Stromal cell of bone marrow (primary cell): ENCODE measurements around the gene PCNX3.
"Not testable (repeated sequence)": the region's sequence is repeated elsewhere in the genome, so short reads cannot be mapped to it uniquely, and the experiment has no call there.

Source experiments
- DNase-seq: peaks from one replicate; pipeline ENCODE4 v3.0.0-alpha.2; 2012; ENCODE audit warnings: low read depth

Gene PCNX3

DNA sequence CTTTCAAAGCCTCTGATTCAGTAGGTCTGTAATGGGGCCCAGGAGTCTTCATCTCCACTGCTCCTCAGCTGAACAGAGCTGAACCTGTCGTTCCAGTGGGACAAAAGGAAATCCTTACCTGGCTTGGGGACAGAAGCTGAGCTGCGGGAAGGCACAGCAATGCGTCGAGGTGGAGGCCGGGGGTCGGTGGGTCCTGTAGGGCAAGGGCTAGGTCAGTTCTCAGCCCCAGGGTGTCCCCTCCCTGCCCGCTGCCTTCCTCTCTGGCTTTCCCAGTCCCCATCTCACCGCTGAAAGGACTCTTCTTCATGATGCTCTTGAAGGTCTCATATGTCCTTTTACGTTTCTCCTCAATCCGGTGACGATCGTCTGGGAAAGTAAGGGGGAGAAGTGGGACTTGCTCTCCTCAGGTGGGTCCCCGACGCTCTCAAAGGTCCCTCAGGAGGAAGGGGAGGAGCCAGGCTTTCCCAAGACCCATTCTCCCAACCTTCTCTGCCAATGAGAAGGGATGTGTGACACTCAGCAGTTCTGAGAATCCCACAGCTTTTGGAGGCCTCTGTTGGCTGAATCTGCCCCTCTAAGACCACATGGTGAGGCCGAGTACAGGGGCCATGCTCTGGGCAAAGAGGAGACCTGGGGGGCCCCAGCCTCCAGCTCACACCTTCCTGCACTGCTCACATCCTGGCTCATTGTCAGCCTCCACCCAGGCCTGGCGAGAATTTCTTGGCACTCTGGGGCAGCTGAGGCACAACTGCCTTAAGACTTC, 40.2 kb downstream of the PCNX3 start:
- no peak for DNase-seq

DNA sequence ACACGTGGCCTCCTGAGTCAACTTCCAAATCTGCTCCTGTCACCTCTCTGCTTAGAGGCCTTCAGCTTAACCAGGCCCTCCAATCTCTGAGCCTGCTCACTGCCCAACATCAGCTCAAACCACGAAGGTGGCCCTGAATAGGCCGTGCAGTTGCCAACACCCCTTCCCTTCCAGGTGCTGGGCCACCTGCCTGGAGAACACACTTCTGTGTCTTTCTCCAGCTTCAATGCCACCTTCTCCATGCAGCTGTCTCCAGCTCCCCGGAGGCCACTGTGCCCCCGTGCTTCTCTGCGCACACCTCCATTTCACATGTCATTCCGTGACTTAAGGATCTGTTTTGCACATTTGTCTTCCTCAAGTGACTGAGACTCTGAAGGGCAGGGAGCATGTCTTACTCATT, 41.9 kb downstream of the PCNX3 start:
- no peak for DNase-seq

DNA sequence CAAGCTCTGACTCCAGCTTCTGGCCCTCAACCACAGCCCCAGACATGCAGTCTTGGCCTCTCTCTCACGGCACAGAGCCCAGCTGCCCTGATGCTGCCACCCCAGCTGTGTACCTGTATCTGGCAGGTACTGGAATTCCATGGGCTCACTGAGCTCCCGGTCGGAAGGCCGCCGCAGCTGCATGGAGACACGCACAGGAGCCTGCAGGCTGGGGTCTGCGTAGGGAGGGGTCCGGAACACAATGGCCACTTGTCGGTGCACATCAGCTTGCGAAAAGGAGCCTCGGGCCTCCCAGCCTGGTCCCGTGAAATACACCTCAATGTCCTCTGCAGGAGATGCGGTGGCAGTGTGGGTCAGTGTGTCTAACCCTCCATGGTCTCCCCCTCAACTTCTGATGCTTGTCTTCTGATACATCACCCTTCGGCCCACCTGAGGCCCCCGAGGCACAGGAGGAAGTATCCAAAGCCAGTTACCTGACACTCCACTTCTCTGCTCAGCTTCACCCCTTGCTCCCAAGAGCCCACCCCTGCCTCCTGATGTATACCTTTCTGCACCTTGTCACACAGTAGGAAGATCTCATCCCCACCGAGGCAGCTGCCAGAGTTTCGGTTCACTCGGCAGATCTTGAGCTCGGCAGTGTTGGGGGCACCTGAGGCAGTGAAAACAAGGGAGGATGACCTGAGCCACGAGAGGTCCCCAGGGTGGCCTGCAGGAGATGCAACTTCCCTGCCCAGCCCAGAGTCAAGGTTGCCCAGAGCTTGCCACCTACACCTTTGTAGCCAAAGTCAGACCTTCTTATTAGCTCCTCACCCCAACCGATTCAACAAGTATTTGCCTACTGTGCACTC, 42.8 kb downstream of the PCNX3 start:
- no peak for DNase-seq

DNA sequence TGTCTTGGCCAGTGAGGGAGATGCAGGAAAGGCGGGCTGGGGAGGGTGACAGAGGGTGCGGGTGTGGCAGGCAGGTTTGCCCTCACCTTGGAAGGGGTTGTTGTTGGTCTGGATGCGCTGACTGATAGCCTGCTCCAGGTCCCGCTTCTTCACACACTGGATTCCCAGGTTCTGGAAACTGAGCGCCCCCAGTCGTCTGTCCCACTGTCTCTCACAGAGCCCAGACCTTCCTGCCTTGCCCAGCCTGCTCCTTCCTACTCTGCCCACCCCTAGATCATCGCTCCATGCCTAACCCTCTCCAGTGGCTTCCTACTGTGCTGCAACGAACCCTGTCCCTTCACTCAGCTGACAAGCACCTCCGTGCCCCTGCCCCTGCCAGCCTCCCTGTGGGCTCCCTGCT, 44.5 kb downstream of the PCNX3 start:
- DNase-seq = no peak

DNA sequence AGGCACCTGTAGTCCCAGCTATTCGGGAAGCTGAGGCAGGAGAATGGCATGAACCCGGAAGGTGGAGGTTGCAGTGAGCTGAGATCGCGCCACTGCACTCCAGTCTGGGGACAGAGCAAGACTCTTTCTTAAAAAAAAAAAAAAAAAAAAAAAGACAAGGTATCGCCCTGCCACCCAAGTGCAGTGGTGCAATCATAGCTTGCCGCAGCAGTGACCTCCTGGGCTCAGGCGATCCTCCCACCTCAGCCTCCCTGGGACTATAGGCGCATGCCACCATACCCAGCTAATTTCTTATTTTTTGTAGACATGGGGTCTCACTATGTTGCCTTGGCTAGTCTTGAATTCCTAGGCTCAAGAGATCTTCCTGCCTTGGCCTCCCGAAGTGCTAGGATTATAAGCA, 45.3 kb downstream of the PCNX3 start:
- DNase-seq = not testable (repeated sequence)

DNA sequence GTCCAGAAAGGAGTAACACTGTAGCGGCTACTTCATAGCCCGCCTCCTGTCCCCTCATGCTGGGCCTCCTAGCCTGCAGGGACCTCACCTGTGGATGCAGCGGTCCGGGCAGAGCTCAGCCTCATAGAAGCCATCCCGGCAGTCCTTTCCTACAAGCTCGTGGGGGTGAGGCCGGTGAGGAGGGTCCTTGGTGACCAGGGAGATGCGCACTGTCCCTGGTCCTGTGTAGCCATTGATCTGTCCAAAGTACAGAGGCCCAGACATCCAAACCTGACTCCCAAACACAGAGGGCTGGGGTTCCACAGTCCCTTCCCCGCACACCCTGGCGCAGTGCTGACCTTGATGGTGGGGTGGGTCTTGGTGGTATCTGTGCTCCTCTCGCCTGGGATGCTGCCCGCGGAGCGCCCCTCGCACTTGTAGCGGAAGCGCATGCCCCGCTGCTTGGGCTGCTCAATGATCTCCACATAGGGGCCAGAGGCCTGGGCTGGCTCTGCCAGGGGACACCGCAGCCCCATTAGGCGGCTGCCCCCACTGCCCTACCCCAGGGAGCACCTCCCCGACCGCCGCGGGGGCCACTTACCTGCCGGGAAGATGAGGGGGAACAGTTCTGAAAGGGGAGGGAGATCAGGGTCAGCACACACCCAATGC, 46.1 kb downstream of the PCNX3 start:
- DNase-seq = no peak

DNA sequence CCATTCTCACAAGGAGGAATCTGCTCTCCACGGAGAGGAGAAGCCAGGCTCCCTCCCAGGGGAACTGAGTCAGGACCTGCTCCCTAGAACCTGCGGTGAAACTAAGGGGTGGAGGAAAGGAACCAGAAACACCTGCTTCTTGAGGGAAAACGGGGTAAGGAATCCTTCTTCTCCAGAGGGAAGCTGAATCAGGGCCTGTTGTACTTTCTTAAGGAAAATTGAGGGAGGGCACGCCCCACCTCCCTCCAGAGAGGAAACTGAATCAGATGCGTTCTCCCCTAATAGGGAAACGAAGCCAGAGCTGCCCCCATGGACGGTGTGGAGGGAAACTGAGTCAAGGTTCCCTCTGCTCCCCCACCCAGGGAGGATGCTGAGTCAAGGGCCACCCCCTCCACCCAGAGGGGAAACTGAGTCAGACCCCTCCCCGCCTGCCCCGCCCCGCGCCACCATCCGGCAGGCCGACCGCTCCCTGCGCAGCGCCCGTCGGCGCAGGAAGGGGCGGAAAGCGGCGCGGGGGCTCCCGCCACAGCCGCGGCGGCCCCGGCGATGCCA, 46.7 kb downstream of the PCNX3 start:
- DNase-seq = no peak

DNA sequence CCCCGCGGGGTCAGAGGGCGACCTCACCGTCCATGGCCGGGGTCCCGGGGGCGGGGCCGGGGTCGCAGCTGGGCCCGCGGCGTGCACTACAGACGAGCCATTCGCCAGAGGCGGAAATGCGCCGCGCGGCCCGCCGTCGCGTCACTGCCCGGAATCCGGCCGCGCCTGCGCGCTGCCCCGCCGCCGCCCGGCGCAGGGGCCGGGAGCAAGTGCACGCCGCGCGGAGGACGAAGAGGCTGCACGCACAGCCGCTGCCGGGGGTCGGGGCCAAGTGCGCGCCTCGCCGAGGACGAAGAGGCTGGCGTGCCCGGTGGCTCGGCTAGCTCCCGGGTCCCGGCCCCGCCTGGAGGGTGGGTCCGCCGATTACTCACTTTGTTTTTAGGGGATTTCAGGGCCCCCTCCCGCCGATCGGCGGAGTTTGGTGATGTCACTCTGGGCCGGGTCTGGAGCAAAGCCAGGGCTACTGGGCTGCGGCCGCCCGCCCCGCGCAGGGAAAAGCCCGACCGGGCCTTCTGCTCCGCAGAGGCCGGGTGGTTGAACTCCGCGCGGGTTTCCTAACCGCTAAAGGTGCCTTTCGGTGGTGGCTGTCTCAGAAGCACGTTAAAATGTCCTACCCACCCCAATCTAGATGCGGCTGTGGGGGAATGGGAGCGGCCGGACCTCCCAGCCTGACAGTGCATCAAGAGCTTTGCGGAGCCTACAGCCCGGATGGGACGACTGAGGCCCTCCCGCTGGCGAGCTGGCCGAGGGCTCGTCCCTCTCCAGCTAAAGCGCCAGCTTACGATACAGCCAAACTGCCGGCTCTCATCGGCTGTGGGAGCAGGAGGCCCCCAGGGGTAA, 47.4 kb downstream of the PCNX3 start, which contains the start of gene RELA:
Gene RELA (minus strand): TSS at position 118 of the 840 bp plus-strand sequence. CDS start 84 bp downstream, at position 34.
- DNase-seq = peak; percentile 92

DNA sequence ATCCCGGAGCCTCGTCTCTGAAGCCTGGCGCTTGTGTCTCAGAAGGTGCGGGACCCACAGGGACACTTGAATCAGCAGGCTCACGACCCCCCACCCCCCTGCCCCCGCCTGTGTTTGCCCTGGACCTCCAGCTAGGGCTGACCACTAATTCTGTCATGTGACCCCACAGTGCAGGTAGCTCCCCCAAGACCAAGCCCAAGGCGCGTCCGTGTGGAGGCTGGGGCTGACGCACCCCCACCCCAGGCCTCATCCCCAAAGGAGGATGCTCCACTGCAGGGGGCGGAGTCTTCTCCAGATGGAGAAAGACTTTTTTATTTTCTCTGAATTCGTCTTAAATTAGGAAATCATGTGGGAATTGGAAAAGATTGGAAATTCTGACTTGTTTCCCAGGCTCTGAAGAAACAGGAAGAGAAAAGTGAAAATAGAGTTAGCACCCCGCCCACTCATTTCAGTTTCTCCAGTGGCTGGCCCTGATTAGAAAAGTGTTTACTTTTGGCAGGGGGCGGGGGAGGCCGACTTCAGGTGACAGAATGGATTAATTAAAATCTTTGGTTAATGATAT, 48.1 kb downstream of the PCNX3 start:
- DNase-seq = peak; percentile 76

DNA sequence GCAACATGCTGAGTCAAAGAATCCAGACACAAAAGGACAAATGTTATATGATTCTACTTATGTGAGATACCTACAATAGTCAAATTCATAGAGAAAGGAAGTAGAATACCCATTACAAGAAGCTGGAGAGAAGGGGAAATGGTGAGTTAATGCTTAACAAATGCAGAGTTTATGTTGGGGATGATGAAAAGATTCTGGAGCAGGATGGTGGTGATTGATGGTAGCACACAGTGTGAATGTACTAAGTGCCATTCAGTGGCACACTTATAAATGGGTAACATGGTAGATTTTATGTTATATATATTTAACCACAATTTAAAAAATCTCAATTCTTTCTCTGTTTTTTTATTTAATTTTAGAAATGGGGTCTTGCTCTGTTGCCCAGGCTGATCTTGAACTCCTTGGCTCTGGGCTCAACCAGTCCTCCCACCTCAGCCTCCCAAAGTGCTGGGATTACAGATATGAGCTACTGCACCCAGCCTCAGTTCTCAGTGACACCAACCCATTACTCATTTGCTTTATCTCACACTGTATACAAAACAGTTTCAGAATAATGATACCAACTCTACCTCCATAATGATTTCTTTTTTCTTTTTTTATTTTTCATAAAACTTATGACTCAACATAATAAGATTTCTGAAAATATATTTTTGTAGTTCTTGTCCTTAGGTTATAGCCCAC, 56.7 kb downstream of the PCNX3 start:
- DNase-seq = no peak

DNA sequence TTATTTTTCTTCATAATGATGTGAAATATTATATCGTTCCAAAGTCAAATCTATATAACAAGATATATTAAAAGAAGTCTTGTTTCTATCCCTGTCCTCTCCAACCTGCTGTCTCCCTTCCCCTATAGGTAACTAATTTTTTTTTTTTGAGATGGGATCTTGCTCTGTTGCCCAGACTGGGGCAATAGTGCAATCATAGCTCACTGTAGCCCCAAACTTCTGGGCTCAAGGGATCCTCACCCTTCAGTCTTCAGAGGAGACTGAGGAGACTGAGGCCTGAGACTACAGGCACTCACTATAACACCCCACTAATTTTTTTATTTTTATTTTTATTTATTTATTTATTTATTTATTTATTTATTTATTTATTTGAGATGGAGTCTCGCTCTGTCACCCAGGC, 57.4 kb downstream of the PCNX3 start:
- no peak for DNase-seq

DNA sequence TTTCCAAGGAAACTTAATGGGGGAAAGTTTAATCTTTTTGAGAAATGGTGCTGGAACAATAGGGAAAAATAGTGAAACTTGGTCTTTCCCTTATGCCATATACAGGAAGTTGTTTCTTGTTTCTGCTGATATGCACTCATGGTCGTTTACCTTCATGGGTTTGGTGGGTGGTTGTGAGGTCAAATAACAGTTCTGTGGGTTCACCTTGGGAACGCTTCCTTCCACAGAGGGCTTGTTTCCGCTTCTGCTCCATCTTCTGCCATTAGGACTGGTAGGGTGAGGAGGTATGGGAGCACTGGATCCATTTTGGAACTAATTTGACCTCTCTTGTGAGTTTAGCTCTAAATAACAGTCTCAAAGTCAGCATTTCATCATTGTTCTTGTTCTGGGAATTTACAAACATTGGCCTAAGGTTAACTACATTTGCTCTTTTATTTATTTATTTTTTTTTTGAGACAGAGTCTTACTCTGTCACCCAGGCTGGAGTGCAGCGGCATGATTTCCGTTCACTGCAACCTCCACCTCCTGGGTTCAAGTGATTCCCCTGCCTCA, 64.7 kb downstream of the PCNX3 start:
- DNase-seq = no peak

DNA sequence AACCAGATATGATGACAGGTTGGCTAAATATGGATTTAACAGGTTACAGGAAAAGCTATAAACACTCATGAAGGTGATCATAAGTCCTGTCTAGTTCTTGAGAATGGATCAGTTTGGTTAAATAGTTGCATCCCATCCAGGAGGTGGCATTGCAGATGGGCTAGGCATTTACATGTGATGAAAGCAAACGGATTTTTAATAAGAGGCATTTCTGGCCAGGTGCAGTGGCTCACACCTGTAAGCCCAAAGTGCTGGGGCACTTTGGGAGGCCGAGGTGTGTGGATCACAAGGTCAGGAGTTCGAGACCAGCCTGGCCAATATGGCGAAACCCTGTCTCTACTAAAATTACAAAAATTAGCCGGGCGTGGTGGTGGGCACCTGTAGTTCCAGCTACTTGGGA, 67.9 kb downstream of the PCNX3 start:
- DNase-seq = not testable (repeated sequence)

DNA sequence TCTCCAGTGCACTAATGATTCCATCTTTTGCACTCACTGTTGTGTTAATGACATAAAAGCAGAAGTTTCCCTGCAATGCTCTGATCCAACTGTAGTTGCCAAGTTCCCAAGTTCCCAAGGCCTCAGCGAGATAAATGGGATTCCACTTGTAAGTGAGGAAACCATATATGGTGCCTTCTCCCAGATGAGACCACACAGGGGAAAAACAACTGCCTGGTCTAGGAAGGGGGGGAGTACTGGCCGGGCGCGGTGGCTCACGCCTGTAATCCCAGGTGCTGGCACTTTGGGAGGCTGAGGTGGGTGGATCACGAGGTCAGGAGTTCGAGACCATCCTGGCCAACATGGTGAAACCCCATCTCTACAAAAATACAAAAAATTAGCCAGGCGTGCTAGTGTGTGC, 70.4 kb downstream of the PCNX3 start:
- no peak for DNase-seq
